ENCODE measurements around the gene HNRNPAB.

DNA sequence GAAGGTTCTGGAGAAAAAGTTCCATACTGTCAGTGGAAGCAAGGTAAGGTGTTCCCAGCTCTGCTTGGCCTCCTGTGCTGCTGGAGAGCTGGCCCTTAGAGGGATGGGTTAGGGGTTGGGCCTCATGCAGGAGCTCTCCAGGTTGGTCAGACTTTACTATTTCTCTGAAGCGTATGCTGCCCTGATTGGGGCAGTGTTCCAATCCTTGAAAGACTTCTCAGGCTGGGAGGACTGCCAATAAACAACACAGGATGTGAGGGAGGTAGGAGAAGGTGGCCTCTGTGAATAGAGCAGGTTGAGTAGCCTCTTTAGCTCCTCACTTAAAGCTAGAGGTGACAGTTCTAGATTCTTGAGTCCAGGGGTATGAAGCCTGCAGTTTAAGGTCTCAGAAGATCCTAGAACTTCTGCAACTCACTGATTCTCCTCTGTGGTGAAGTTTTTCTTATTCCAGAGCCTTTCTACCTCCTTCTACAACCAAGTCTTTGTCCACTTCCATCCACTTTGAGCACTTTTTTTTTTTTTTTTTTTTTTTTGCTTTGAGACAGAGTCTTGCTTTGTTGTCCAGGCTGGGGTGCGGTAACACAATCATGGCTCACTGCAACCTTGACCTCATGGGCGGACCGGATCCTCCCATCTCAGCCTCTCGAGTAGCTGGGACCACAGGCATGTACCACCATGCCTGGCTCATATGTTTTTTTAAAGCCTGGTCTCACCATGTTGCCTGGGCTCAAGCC, 3.0 kb downstream of the HNRNPAB start:
- TF ChIP-seq, protein P1, sequence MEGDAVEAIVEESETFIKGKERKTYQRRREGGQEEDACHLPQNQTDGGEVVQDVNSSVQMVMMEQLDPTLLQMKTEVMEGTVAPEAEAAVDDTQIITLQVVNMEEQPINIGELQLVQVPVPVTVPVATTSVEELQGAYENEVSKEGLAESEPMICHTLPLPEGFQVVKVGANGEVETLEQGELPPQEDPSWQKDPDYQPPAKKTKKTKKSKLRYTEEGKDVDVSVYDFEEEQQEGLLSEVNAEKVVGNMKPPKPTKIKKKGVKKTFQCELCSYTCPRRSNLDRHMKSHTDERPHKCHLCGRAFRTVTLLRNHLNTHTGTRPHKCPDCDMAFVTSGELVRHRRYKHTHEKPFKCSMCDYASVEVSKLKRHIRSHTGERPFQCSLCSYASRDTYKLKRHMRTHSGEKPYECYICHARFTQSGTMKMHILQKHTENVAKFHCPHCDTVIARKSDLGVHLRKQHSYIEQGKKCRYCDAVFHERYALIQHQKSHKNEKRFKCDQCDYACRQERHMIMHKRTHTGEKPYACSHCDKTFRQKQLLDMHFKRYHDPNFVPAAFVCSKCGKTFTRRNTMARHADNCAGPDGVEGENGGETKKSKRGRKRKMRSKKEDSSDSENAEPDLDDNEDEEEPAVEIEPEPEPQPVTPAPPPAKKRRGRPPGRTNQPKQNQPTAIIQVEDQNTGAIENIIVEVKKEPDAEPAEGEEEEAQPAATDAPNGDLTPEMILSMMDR (conservative IDR thresholded peaks at IDR 0.05 in 1 of 2, IDR thresholded peaks at IDR 0.05 in 1 of 2; ENCODE audit: extremely low read depth in 1 of 2, insufficient read depth in 1 of 2, low read depth in 1 of 2, low read length in 2 of 2): no peak
- TF ChIP-seq EZH2 (IDR thresholded peaks at IDR 0.05; ENCODE audit: borderline replicate concordance, low read length): no peak
